MM.1S (cell line): ENCODE results near the gene CCDC91.

Source experiments
- EZH2 ChIP-seq: fragments of 300-600 bp; sonication (generic); optimal IDR thresholded peaks from 2 replicates; pipeline ENCODE3; 2017; ENCODE audit warnings: low read depth, mild to moderate bottlenecking, antibody characterized with exemption, low read length, mixed read lengths
- EZH2phosphoT487 ChIP-seq: fragments of 300-600 bp; sonication (generic); IDR thresholded peaks from 2 replicates; pipeline ENCODE4 v1.6.1; 2018; ENCODE audit warnings: antibody characterized with exemption, low read length
- TF ChIP-seq, protein P1 (sequence below): fragments of 300-600 bp; sonication (generic); IDR thresholded peaks from 2 replicates; pipeline ENCODE4 v1.5.1; 2016; ENCODE audit warnings: antibody characterized with exemption, low read length, mixed read lengths

DNA sequence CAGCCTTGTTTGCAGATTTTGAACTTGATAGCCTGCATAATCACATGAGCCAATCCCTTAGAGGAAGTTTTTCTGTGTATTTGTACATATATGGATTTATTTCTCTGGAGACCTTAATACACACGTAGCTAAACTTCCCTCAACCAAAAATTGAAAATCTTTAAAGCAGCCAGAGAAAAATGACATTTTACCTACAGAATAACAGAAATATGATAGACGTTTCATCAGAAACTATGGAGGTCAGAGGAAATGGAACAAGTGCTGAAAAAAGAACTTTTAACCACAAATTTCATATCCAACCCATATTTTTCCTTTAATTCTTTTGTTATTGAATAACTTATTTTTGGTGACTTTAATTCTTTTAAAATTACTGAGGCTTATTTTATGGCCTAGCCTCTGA lies 177.7 kb downstream of the CCDC91 start:
- TF ChIP-seq, protein P1, sequence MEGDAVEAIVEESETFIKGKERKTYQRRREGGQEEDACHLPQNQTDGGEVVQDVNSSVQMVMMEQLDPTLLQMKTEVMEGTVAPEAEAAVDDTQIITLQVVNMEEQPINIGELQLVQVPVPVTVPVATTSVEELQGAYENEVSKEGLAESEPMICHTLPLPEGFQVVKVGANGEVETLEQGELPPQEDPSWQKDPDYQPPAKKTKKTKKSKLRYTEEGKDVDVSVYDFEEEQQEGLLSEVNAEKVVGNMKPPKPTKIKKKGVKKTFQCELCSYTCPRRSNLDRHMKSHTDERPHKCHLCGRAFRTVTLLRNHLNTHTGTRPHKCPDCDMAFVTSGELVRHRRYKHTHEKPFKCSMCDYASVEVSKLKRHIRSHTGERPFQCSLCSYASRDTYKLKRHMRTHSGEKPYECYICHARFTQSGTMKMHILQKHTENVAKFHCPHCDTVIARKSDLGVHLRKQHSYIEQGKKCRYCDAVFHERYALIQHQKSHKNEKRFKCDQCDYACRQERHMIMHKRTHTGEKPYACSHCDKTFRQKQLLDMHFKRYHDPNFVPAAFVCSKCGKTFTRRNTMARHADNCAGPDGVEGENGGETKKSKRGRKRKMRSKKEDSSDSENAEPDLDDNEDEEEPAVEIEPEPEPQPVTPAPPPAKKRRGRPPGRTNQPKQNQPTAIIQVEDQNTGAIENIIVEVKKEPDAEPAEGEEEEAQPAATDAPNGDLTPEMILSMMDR: no peak
- TF ChIP-seq EZH2: no peak
- TF ChIP-seq EZH2phosphoT487: no peak
